HEK293 (cell line): ENCODE results near the gene PRCP.

ENCODE experiments used
- CTCF ChIA-PET: fragments of 350-600 bp; formaldehyde crosslinking; extraction: SDS; loops from one replicate; lab custom pipeline; 2021; ENCODE audit warnings: antibody characterized with exemption; lab: Yijun Ruan, JAX
- POLR2A ChIA-PET: fragments of 300-600 bp; formaldehyde crosslinking; extraction: SDS; loops from one replicate; lab custom pipeline; 2020; ENCODE audit warnings: antibody characterized with exemption, inconsistent platforms; lab: Yijun Ruan, JAX
- H3K27ac ChIP-seq: fragments of 200-500 bp; sonication (Bioruptor generic); 2 replicates; pipeline ENCODE4 v1.5.1; 2014; ENCODE audit warnings: low read depth, low read length, control low read depth, inconsistent platforms; ENCODE audit errors: extremely low read depth
- H3K36me3 ChIP-seq, 2 experiments: fragments of 200-500 bp in 1 of 2; sonication (Bioruptor generic) in 1 of 2; 1 replicate in 1 of 2; 2 replicates in 1 of 2; pipeline ENCODE4 v1.5.1; 2014 to 2017; ENCODE audit warnings: inconsistent platforms in 2 of 2, low read length in 2 of 2; ENCODE audit not compliant: control insufficient read depth in 2 of 2, insufficient read depth in 1 of 2
- H3K4me1 ChIP-seq: fragments of 200-500 bp; sonication (Bioruptor generic); 2 replicates; pipeline ENCODE4 v1.5.1; 2014; ENCODE audit warnings: mild to moderate bottlenecking, low read length, inconsistent platforms; ENCODE audit not compliant: control insufficient read depth, insufficient read depth
- H3K4me3 ChIP-seq: 2 replicates; pipeline ENCODE4 v1.5.1; 2011; ENCODE audit warnings: low read depth, mild to moderate bottlenecking, control low read depth, low read length, moderate library complexity
- H3K9me3 ChIP-seq: fragments of 200-500 bp; sonication (Bioruptor generic); 2 replicates; pipeline ENCODE4 v1.5.1; 2014; ENCODE audit warnings: low read depth, low read length, inconsistent platforms; ENCODE audit not compliant: control insufficient read depth, insufficient read depth
- CTCF ChIP-seq: fragments of 450-650 bp; formaldehyde crosslinking; IDR thresholded peaks from 2 replicates; pipeline ENCODE4 v1.5.1; 2016; ENCODE audit warnings: missing biosample characterization, missing genetic modification characterization
- HOXC10 ChIP-seq: sonication (generic); formaldehyde crosslinking; IDR thresholded peaks from 2 replicates; pipeline ENCODE4 v1.8.1; 2023; ENCODE audit warnings: mild to moderate bottlenecking, missing genetic modification reagents
- PRDM10 ChIP-seq: fragments of 450-650 bp; formaldehyde crosslinking; IDR thresholded peaks from 2 replicates; pipeline ENCODE4 v1.5.1; 2016; ENCODE audit warnings: missing biosample characterization, missing genetic modification characterization
- TRIM28 ChIP-seq: IDR thresholded peaks from 2 replicates; pipeline ENCODE4 v1.6.1; 2011; ENCODE audit warnings: low read length, control low read depth, borderline replicate concordance
- YY1 ChIP-seq: fragments of 450-650 bp; formaldehyde crosslinking; IDR thresholded peaks from 2 replicates; pipeline ENCODE4 v1.5.1; 2018; ENCODE audit warnings: missing biosample characterization, missing genetic modification characterization
- ZBTB7A ChIP-seq: fragments of 450-650 bp; formaldehyde crosslinking; IDR thresholded peaks from 2 replicates; pipeline ENCODE4 v1.5.1; 2016; ENCODE audit warnings: low read depth, missing biosample characterization, missing genetic modification characterization
- ZNF140 ChIP-seq: fragments of 450-650 bp; formaldehyde crosslinking; IDR thresholded peaks from 2 replicates; pipeline ENCODE4 v1.5.1; 2016; ENCODE audit warnings: missing biosample characterization, missing genetic modification characterization
- ZNF169 ChIP-seq: fragments of 450-650 bp; formaldehyde crosslinking; IDR thresholded peaks from 2 replicates; pipeline ENCODE4 v1.5.1; 2016; ENCODE audit warnings: missing biosample characterization, missing genetic modification characterization
- ZNF37A ChIP-seq: fragments of 450-650 bp; IDR thresholded peaks from 2 replicates; pipeline ENCODE4 v1.5.1; 2018; ENCODE audit warnings: missing biosample characterization, missing genetic modification characterization
- ZNF555 ChIP-seq: fragments of 450-650 bp; formaldehyde crosslinking; conservative IDR thresholded peaks from 2 replicates; pipeline ENCODE4 v1.5.1; 2017; ENCODE audit warnings: missing biosample characterization, mild to moderate bottlenecking, missing genetic modification characterization, inconsistent platforms
- ZNF558 ChIP-seq: fragments of 450-650 bp; formaldehyde crosslinking; IDR thresholded peaks from 2 replicates; pipeline ENCODE4 v1.5.1; 2016; ENCODE audit warnings: missing biosample characterization, missing genetic modification characterization
- ZNF621 ChIP-seq: fragments of 450-650 bp; formaldehyde crosslinking; IDR thresholded peaks from 2 replicates; pipeline ENCODE4 v1.5.1; 2017; ENCODE audit warnings: missing biosample characterization, missing genetic modification characterization
- ZNF629 ChIP-seq: fragments of 450-650 bp; formaldehyde crosslinking; IDR thresholded peaks from 2 replicates; pipeline ENCODE4 v1.5.1; 2017; ENCODE audit warnings: missing biosample characterization, missing genetic modification characterization
- ZNF654 ChIP-seq: fragments of 450-650 bp; formaldehyde crosslinking; IDR thresholded peaks from 2 replicates; pipeline ENCODE4 v1.5.1; 2016; ENCODE audit warnings: low read depth, missing biosample characterization, missing genetic modification characterization
- ZNF830 ChIP-seq: fragments of 450-650 bp; IDR thresholded peaks from 2 replicates; pipeline ENCODE4 v1.5.0; 2018; ENCODE audit warnings: missing biosample characterization, missing genetic modification characterization, low read depth, mild to moderate bottlenecking, moderate library complexity

Gene PRCP

DNA sequence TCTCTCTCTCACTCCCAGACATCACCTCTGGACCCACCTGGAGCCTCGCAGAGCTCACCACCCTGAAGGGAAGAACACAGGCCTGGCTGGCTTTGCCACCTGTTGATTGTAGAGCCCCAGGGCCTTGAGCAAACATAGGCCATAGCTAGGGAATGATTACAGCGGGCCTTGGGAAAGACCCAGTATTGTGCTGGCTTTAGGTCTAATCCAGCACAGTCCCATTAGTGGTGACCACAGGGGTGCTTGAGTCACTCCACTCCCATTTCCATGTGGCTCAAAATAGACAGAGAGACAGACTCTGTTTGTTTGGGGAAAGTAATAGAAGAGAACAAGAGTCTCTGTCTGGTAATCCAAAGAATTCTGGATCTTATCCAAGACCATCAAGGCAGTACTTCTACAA, 123.9 kb downstream of the PRCP start (continued):
- TF ChIP-seq ZNF37A, result no peak
- no peak for TF ChIP-seq ZNF555 (tag by site-specific recombination)
- TF ChIP-seq TRIM28, result no peak
- TF ChIP-seq YY1 (tag by site-specific recombination), result no peak
- TF ChIP-seq CTCF (tag by site-specific recombination), result no peak

GRCh38 chr11:82775736-82776346, 124.4 kb downstream of the PRCP start:
- no peak overlapping the region for H3K27ac ChIP-seq
- no peaks in the 10 kb centered on the region for H3K36me3 ChIP-seq
- no peaks in the 10 kb centered on the region for H3K9me3 ChIP-seq
- no peaks in the 10 kb centered on the region for H3K4me1 ChIP-seq
- ChIA-PET CTCF (interaction anchor here (0.5 to 4.7 kb wide), 46 partner anchors 8 to 1310 kb away, joined by 3 to 47 read pairs (median 4); partner anchors contain the start of gene CCDC90B), POLR2A (no interaction called here)
- TF ChIP-seq ZNF629 (no peak), PRDM10 (tag by site-specific recombination) (peak; percentile 15; the same call in 1 of the 2 replicates), ZNF654 (tag by site-specific recombination) (peak; percentile 60)
- H3K4me3 ChIP-seq, result no peak overlapping the region

GRCh38 chr11:82775218-82775617, 125.0 kb downstream of the PRCP start:
- Histone ChIP-seq H3K36me3 (no peaks in the 10 kb centered on the region), H3K4me3 (no peak overlapping the region), H3K27ac (no peak overlapping the region), H3K9me3 (no peaks in the 10 kb centered on the region), H3K4me1 (no peaks in the 10 kb centered on the region)
- TF ChIP-seq HOXC10 (CRISPR knock-in tag) (no peak), ZNF558 (tag by site-specific recombination) (no peak), ZNF830 (tag by site-specific recombination) (no peak), ZNF621 (tag by site-specific recombination) (no peak), ZNF140 (tag by site-specific recombination) (no peak), ZNF169 (no peak), ZBTB7A (tag by site-specific recombination) (no peak)
- ChIA-PET POLR2A (no interaction called here), CTCF (interaction anchor here (0.6 to 4.7 kb wide), 34 partner anchors 8 to 1038 kb away, joined by 3 to 47 read pairs (median 5); partner anchors contain the start of gene CCDC90B)
